ENCODE data around the gene PPM1G. TPM values are rescaled to one million over a fixed set of nuclear protein-coding genes. Genes with fewer than 3 reads are reported as not detected.

PPM1G gene
- total and polyA plus RNA-seq, 2 experiments from 2014 or later = 183 to 201 TPM

DNA sequence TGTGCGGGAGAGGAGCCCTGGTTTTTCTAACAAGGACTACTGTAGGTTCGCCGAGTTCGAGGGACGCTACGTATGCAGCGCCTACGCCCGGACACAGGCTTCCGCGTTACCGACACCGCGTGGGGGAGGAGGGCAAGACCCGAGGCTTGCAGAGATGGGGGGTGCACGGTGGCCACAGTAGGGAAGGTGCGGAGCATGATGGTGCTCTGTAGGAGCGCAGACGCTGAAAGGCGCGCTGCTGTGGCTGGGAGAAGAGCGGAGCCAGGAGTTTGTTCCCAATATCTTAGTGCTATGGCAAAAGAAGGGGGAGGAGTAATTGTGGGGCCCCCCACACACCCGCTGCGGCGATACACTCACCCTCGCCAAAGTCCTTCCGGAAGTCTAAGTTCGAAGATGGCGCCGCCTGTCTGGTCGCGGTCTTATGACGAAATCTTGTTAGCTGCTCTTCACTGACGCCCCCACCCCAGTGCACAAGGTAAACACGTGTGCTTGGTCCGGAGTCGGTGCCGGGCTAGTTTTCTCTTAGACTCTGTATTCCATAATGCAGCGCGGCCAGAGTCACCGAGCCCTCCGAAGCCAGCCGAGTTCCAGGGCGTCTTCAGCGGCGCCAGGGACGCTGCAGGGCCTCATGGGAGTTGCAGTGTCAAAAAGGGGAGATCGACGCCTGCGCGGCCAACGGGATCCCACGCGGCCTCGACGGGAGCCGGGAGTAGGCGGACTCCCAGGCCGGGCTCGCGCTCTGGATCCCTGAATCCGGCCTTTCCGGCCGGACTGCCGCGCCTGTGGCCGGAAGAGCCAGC, 52.8 kb downstream of the PPM1G start, which contains the start of gene GTF3C2:
GTF3C2 (minus strand) TSS at position 383 of the 800 bp plus-strand sequence. CDS start 13,210 bp downstream, outside the sequence.
- peaks cover 28% of the 10 kb centered on the region for H3K36me3 Mint-ChIP-seq (ENCODE audit: low read depth)
- H3K9me3 Mint-ChIP-seq = peaks cover 12% of the 10 kb centered on the region
- H3K27me3 ChIP-seq (ENCODE audit: insufficient read depth) = no peaks in the 10 kb centered on the region
- H4K20me1 ChIP-seq (replicated peaks; ENCODE audit: insufficient read depth) = peaks cover 25% of the 10 kb centered on the region
- H3K27ac ChIP-seq (ENCODE audit: low read depth) = peak within 1 kb of the TSS; percentile 97
- H3K4me3 Mint-ChIP-seq = peak within 1 kb of the TSS; percentile 96
- DNase-seq (ENCODE audit: low spot score) (peak; percentile 100), ATAC-seq (peak; percentile 90)
- H3K9me2 ChIP-seq (ENCODE audit: insufficient read depth) = peaks cover 3% of the 10 kb centered on the region
- H3K27ac Mint-ChIP-seq = peak within 1 kb of the TSS; percentile 99
- peaks cover 59% of the 10 kb centered on the region for H3K79me2 ChIP-seq (replicated peaks; ENCODE audit: insufficient read depth)
- peak within 1 kb of the TSS; percentile 66; the same call in 1 of the 2 replicates for H2AFZ ChIP-seq
- no peaks in the 10 kb centered on the region for H3K36me3 ChIP-seq (ENCODE audit: insufficient read depth)
- TF ChIP-seq, protein P1, sequence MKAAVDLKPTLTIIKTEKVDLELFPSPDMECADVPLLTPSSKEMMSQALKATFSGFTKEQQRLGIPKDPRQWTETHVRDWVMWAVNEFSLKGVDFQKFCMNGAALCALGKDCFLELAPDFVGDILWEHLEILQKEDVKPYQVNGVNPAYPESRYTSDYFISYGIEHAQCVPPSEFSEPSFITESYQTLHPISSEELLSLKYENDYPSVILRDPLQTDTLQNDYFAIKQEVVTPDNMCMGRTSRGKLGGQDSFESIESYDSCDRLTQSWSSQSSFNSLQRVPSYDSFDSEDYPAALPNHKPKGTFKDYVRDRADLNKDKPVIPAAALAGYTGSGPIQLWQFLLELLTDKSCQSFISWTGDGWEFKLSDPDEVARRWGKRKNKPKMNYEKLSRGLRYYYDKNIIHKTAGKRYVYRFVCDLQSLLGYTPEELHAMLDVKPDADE (IDR thresholded peaks at IDR 0.05) = peak; percentile 83
- TF ChIP-seq JUNB (IDR thresholded peaks at IDR 0.05; ENCODE audit: unreplicated experiment) = no peak
- TF ChIP-seq POLR2AphosphoS5 (IDR thresholded peaks at IDR 0.05; ENCODE audit: low read depth) = peak; percentile 47; the same call in 1 of the 2 replicates
- peak; percentile 96 for TF ChIP-seq CREB1 (CRISPR knock-in tag; IDR thresholded peaks at IDR 0.05; ENCODE audit: low read depth)
- peak within 1 kb of the TSS; percentile 71 for H3K4me3 ChIP-seq
- peak within 1 kb of the TSS; percentile 85 for H3K4me2 ChIP-seq
- peaks cover 13% of the 10 kb centered on the region for H3F3A ChIP-seq (replicated peaks; ENCODE audit: low read depth)
- H3K4me1 Mint-ChIP-seq = peaks cover 37% of the 10 kb centered on the region
- H3K4me1 ChIP-seq (ENCODE audit: insufficient read depth) = peaks cover 49% of the 10 kb centered on the region
- H3K27me3 Mint-ChIP-seq (ENCODE audit: insufficient read depth, low read depth, poor library complexity) = peaks cover 9% of the 10 kb centered on the region

DNA sequence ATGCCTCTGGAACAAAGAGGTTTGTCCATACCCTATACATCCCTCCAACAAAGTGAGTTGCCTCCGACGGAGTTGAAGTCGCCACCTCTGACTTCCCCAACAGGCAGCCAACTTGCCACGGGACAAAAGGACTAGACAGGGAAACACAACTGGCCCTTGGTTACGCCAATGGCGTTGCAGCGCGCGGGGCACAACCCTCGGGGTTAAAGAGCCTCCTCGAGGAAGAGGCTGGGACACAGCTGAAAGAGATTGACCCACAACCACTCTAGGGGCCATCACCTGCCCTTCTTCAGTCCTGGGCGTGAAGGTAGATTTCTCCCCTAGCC, 53.4 kb downstream of the PPM1G start:
- DNase-seq (ENCODE audit: low spot score) (peak; percentile 75), ATAC-seq (peak; percentile 27)
- peak overlapping the region; percentile 71 for H3K4me3 ChIP-seq
- Mint-ChIP-seq H3K27ac (peak overlapping the region; percentile 99), H3K9me3 (peaks cover 12% of the 10 kb centered on the region), H3K36me3 (ENCODE audit: low read depth) (peaks cover 28% of the 10 kb centered on the region), H3K4me3 (peak overlapping the region; percentile 96), H3K4me1 (peaks cover 37% of the 10 kb centered on the region), H3K27me3 (ENCODE audit: insufficient read depth, low read depth, poor library complexity) (peaks cover 9% of the 10 kb centered on the region)
- peaks cover 25% of the 10 kb centered on the region for H4K20me1 ChIP-seq (replicated peaks; ENCODE audit: insufficient read depth)
- H3K27ac ChIP-seq (ENCODE audit: low read depth) = peak overlapping the region; percentile 97
- H3F3A ChIP-seq (replicated peaks; ENCODE audit: low read depth) = peaks cover 12% of the 10 kb centered on the region
- no peak for TF ChIP-seq ZNF331 (CRISPR knock-in tag; IDR thresholded peaks at IDR 0.05; ENCODE audit: low read depth)
- no peak for TF ChIP-seq NANOG (IDR thresholded peaks at IDR 0.05; ENCODE audit: borderline replicate concordance)
- TF ChIP-seq, protein P2, sequence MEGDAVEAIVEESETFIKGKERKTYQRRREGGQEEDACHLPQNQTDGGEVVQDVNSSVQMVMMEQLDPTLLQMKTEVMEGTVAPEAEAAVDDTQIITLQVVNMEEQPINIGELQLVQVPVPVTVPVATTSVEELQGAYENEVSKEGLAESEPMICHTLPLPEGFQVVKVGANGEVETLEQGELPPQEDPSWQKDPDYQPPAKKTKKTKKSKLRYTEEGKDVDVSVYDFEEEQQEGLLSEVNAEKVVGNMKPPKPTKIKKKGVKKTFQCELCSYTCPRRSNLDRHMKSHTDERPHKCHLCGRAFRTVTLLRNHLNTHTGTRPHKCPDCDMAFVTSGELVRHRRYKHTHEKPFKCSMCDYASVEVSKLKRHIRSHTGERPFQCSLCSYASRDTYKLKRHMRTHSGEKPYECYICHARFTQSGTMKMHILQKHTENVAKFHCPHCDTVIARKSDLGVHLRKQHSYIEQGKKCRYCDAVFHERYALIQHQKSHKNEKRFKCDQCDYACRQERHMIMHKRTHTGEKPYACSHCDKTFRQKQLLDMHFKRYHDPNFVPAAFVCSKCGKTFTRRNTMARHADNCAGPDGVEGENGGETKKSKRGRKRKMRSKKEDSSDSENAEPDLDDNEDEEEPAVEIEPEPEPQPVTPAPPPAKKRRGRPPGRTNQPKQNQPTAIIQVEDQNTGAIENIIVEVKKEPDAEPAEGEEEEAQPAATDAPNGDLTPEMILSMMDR (conservative IDR thresholded peaks at IDR 0.05; ENCODE audit: low read depth in 2 of 2) = no peak
- no peak for TF ChIP-seq JUNB (IDR thresholded peaks at IDR 0.05; ENCODE audit: unreplicated experiment)
- no peak for TF ChIP-seq EZH2 (IDR thresholded peaks at IDR 0.05; ENCODE audit: low read depth, unreplicated experiment)
- TF ChIP-seq, protein P3, sequence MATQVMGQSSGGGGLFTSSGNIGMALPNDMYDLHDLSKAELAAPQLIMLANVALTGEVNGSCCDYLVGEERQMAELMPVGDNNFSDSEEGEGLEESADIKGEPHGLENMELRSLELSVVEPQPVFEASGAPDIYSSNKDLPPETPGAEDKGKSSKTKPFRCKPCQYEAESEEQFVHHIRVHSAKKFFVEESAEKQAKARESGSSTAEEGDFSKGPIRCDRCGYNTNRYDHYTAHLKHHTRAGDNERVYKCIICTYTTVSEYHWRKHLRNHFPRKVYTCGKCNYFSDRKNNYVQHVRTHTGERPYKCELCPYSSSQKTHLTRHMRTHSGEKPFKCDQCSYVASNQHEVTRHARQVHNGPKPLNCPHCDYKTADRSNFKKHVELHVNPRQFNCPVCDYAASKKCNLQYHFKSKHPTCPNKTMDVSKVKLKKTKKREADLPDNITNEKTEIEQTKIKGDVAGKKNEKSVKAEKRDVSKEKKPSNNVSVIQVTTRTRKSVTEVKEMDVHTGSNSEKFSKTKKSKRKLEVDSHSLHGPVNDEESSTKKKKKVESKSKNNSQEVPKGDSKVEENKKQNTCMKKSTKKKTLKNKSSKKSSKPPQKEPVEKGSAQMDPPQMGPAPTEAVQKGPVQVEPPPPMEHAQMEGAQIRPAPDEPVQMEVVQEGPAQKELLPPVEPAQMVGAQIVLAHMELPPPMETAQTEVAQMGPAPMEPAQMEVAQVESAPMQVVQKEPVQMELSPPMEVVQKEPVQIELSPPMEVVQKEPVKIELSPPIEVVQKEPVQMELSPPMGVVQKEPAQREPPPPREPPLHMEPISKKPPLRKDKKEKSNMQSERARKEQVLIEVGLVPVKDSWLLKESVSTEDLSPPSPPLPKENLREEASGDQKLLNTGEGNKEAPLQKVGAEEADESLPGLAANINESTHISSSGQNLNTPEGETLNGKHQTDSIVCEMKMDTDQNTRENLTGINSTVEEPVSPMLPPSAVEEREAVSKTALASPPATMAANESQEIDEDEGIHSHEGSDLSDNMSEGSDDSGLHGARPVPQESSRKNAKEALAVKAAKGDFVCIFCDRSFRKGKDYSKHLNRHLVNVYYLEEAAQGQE (IDR thresholded peaks at IDR 0.05; ENCODE audit: unreplicated experiment) = no peak
- TF ChIP-seq CREB1 (CRISPR knock-in tag; IDR thresholded peaks at IDR 0.05; ENCODE audit: low read depth) = no peak
- H3K4me2 ChIP-seq = peak overlapping the region; percentile 85
- H3K36me3 ChIP-seq (ENCODE audit: insufficient read depth) = no peaks in the 10 kb centered on the region
- H2AFZ ChIP-seq = no peak overlapping the region
- no peaks in the 10 kb centered on the region for H3K27me3 ChIP-seq (ENCODE audit: insufficient read depth)
- peaks cover 49% of the 10 kb centered on the region for H3K4me1 ChIP-seq (ENCODE audit: insufficient read depth)
- H3K9me2 ChIP-seq (ENCODE audit: insufficient read depth) = peaks cover 3% of the 10 kb centered on the region
- H3K79me2 ChIP-seq (replicated peaks; ENCODE audit: insufficient read depth) = peaks cover 65% of the 10 kb centered on the region

All from GM23338 (cell line).